ENCODE data around the gene DDX41.
"Not testable (repeated sequence)": the region's sequence is repeated elsewhere in the genome, so short reads cannot be mapped to it uniquely, and the experiment has no call there.

Gene DDX41

GRCh38 chr5:177497292-177498012, 19.3 kb downstream of the DDX41 start, which contains the start of gene PDLIM7:
Gene PDLIM7, minus strand, starts transcription at chr5:177497604. Its CDS starts 1,092 bp downstream, at chr5:177496512.
- DNase-seq, result peak; percentile 85

GRCh38 chr5:177496727-177497291, 20.0 kb downstream of the DDX41 start:
- DNase-seq, result peak; percentile 39

GRCh38 chr5:177496070-177496726, 20.6 kb downstream of the DDX41 start:
- DNase-seq, result no peak

GRCh38 chr5:177495243-177496060, 21.3 kb downstream of the DDX41 start:
- DNase-seq, result no peak

GRCh38 chr5:177494346-177495195, 22.2 kb downstream of the DDX41 start:
- no peak for DNase-seq

- DNase-seq, result no peak
These were observed 22.9 kb downstream of the DDX41 start for GRCh38 chr5:177493795-177494345.

- no peak for DNase-seq
These were observed 23.9 kb downstream of the DDX41 start for GRCh38 chr5:177492841-177493240.

GRCh38 chr5:177491983-177492746, 24.6 kb downstream of the DDX41 start:
- DNase-seq, result no peak

- DNase-seq, result no peak
These were observed 25.3 kb downstream of the DDX41 start for GRCh38 chr5:177491429-177491945.

- no peak for DNase-seq
These were observed 25.8 kb downstream of the DDX41 start for GRCh38 chr5:177490992-177491391.

- DNase-seq, result no peak
These were observed 26.3 kb downstream of the DDX41 start for GRCh38 chr5:177490311-177490991.

- no peak for DNase-seq
These were observed 27.5 kb downstream of the DDX41 start for GRCh38 chr5:177489119-177489716.

- DNase-seq, result no peak
These were observed 28.8 kb downstream of the DDX41 start for GRCh38 chr5:177487975-177488374.

- no peak for DNase-seq
These were observed 29.6 kb downstream of the DDX41 start for GRCh38 chr5:177487144-177487543.

- no peak for DNase-seq
These were observed 30.5 kb downstream of the DDX41 start for GRCh38 chr5:177486256-177486655.

- not testable (repeated sequence) for DNase-seq
These were observed 31.0 kb downstream of the DDX41 start for GRCh38 chr5:177485753-177486152.

GRCh38 chr5:177484902-177485549, 31.7 kb downstream of the DDX41 start:
- DNase-seq, result no peak

- no peak for DNase-seq
These were observed 32.5 kb downstream of the DDX41 start for GRCh38 chr5:177483994-177484901.
